ENCODE data around the gene TMCC2. TPM values are rescaled to one million over a fixed set of nuclear protein-coding genes. Genes with fewer than 3 reads are reported as not detected.

Gene TMCC2
- total and polyA plus RNA-seq, 2 of the 8 experiments (the other 6 are each of a cell fraction or from before 2014, with no cell fraction given) = 6.7 to 6.8 TPM

DNA sequence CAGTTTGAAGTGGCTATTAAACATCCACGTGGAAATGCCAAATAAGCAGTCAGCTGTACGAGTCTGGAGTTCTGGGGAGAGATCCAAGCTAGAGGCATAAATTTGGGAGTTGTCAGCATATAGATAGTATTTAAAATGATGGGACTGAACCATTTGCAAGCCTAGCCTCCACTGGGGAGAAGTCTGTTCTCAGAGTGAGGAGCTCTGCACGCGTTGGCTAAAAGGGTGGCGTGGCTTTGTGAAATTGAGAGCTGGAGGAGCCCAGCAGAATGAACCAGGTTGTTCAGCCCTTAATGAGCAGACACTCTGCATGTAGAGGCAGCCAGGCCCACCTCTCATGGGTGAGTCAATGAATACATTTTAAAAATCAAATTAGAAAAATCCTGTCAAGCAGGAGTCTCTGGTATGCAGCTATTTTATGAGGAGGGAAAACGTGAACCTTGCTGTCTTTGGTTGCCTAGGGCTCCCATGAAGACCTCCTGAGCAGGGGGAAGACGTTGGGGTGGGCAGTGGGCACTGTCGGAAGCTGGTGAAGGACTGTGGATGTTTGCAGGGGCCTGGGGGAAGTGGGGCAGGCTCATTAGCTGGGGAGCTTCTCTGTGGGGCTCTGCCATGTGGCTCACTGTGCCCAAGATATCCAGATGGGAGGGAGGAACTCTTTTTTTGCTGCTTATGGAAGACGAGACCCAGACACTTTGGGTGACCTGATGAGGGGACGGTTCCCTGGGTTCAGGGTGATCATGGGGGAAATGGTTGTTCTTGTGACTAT is 18.8 kb downstream of the TMCC2 start (continued):
- TF ChIP-seq, protein P1, sequence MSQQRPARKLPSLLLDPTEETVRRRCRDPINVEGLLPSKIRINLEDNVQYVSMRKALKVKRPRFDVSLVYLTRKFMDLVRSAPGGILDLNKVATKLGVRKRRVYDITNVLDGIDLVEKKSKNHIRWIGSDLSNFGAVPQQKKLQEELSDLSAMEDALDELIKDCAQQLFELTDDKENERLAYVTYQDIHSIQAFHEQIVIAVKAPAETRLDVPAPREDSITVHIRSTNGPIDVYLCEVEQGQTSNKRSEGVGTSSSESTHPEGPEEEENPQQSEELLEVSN (IDR thresholded peaks at IDR 0.05) = no peak
- TF ChIP-seq SRF (IDR thresholded peaks at IDR 0.05; ENCODE audit: low read depth, low read length) (no peak), BACH1 (IDR thresholded peaks at IDR 0.05; ENCODE audit: low read length) (no peak), SIN3A (conservative IDR thresholded peaks at IDR 0.05 in 1 of 2, IDR thresholded peaks at IDR 0.05 in 1 of 2; ENCODE audit: low read depth in 1 of 2, low read length in 2 of 2) (no peak), GABPA (IDR thresholded peaks at IDR 0.05; ENCODE audit: borderline replicate concordance, insufficient read depth, low read length) (no peak), YY1 (IDR thresholded peaks at IDR 0.05; ENCODE audit: low read depth, low read length) (no peak)

All from H1 (cell line).